ENCODE results near the gene LCORL. TPM values are rescaled to one million over a fixed set of nuclear protein-coding genes. Genes with fewer than 3 reads are reported as not detected.

LCORL gene
- total and polyA plus RNA-seq, 2 experiments from 2014 or later, result 21.0 to 28.7 TPM

- Histone ChIP-seq H3K27ac (ENCODE audit: low read depth) (no peak overlapping the region), H3K79me2 (replicated peaks; ENCODE audit: insufficient read depth) (no peaks in the 10 kb centered on the region), H3F3A (replicated peaks; ENCODE audit: low read depth) (no peaks in the 10 kb centered on the region), H3K36me3 (ENCODE audit: insufficient read depth) (no peaks in the 10 kb centered on the region), H3K4me3 (no peak overlapping the region), H2AFZ (no peak overlapping the region), H4K20me1 (replicated peaks; ENCODE audit: insufficient read depth) (no peaks in the 10 kb centered on the region), H3K9me2 (ENCODE audit: insufficient read depth) (peaks cover 7% of the 10 kb centered on the region; the same call in 1 of the 2 replicates), H3K4me2 (no peak overlapping the region), H3K4me1 (ENCODE audit: insufficient read depth) (peaks cover 3% of the 10 kb centered on the region; the same call in 1 of the 2 replicates), H3K27me3 (ENCODE audit: insufficient read depth) (no peaks in the 10 kb centered on the region)
- Mint-ChIP-seq H3K27ac (no peak overlapping the region), H3K36me3 (ENCODE audit: low read depth) (no peaks in the 10 kb centered on the region; the same call in 1 of the 3 replicates), H3K9me3 (peaks cover 3% of the 10 kb centered on the region), H3K27me3 (ENCODE audit: insufficient read depth, low read depth, poor library complexity) (peaks cover 1% of the 10 kb centered on the region), H3K4me3 (no peak overlapping the region), H3K4me1 (peaks cover 3% of the 10 kb centered on the region; the same call in 2 of the 3 replicates)
- TF ChIP-seq ZNF114 (CRISPR knock-in tag; IDR thresholded peaks at IDR 0.05) (no peak), CTCF (conservative IDR thresholded peaks at IDR 0.05; ENCODE audit: low read depth in 2 of 2) (no peak), CREB1 (CRISPR knock-in tag; IDR thresholded peaks at IDR 0.05; ENCODE audit: low read depth) (no peak), POLR2AphosphoS5 (IDR thresholded peaks at IDR 0.05; ENCODE audit: low read depth) (no peak), JUNB (IDR thresholded peaks at IDR 0.05; ENCODE audit: unreplicated experiment) (no peak), ETS1 (IDR thresholded peaks at IDR 0.05) (no peak), REST (IDR thresholded peaks at IDR 0.05; ENCODE audit: unreplicated experiment) (no peak), ZNF462 (CRISPR knock-in tag; IDR thresholded peaks at IDR 0.05) (no peak)
- ATAC-seq (no peak), DNase-seq (ENCODE audit: low spot score) (no peak)
These were observed 36.4 kb upstream of the LCORL start for GRCh38 chr4:18057821-18058533.
